HepG2 (cell line): Measurements from ENCODE around the gene IFNAR1. TPM values are rescaled to one million over a fixed set of nuclear protein-coding genes. Genes with fewer than 3 reads are reported as not detected.

Source experiments
- ATF2 ChIP-seq: sonication (generic); formaldehyde crosslinking; IDR thresholded peaks from 2 replicates; pipeline ENCODE4 v1.4.0; 2020; ENCODE audit warnings: missing genetic modification reagents
- CBFB ChIP-seq: sonication (generic); formaldehyde crosslinking; IDR thresholded peaks from 2 replicates; pipeline ENCODE4 v1.4.0; 2020; ENCODE audit warnings: missing genetic modification reagents
- HOMEZ ChIP-seq: IDR thresholded peaks from 2 replicates; pipeline ENCODE4 v1.6.1; 2016; ENCODE audit warnings: low read depth
- IRF1 ChIP-seq: sonication (generic); formaldehyde crosslinking; IDR thresholded peaks from 2 replicates; pipeline ENCODE4 v1.4.0; 2020; ENCODE audit warnings: low read depth, mild to moderate bottlenecking, missing genetic modification reagents
- KDM2A ChIP-seq: sonication (generic); formaldehyde crosslinking; IDR thresholded peaks from 2 replicates; pipeline ENCODE4 v1.4.0; 2020; ENCODE audit warnings: low read depth, missing genetic modification reagents, borderline replicate concordance
- MLLT10 ChIP-seq: sonication (generic); formaldehyde crosslinking; IDR thresholded peaks from 2 replicates; pipeline ENCODE4 v1.4.0; 2020; ENCODE audit warnings: missing genetic modification reagents
- MTERF4 ChIP-seq: sonication (generic); formaldehyde crosslinking; IDR thresholded peaks from 2 replicates; pipeline ENCODE4 v1.8.0; 2023; ENCODE audit warnings: mild to moderate bottlenecking, missing genetic modification reagents
- NFYC ChIP-seq: IDR thresholded peaks from 2 replicates; pipeline ENCODE4 v1.6.1; 2016; ENCODE audit warnings: missing genetic modification reagents, missing compliant biosample characterization
- NONO ChIP-seq, 2 experiments: fragments of 450-650 bp in 1 of 2; sonication (generic) in 1 of 2; formaldehyde crosslinking in 1 of 2; IDR thresholded peaks in 1 of 2; conservative IDR thresholded peaks in 1 of 2; 2 replicates each; pipeline versions ENCODE4 v1.6.1 to v1.8.0; 2017 to 2022; ENCODE audit warnings: mild to moderate bottlenecking in 1 of 2, missing genetic modification reagents in 1 of 2, moderate library complexity in 1 of 2
- POGK ChIP-seq: sonication (generic); formaldehyde crosslinking; conservative IDR thresholded peaks from 2 replicates; pipeline ENCODE4 v1.8.0; 2022; ENCODE audit warnings: mild to moderate bottlenecking, moderate library complexity, missing genetic modification reagents
- RARG ChIP-seq: sonication (generic); formaldehyde crosslinking; IDR thresholded peaks from 2 replicates; pipeline ENCODE4 v1.4.0; 2020; ENCODE audit warnings: low read depth, mild to moderate bottlenecking, missing genetic modification reagents
- SNRNP70 ChIP-seq: fragments of 200-400 bp; formaldehyde crosslinking; IDR thresholded peaks from 2 replicates; pipeline ENCODE4 v1.6.1; 2017; ENCODE audit warnings: mild to moderate bottlenecking, low read depth, low read length, moderate library complexity
- SRSF1 ChIP-seq: fragments of 200-400 bp; formaldehyde crosslinking; optimal IDR thresholded peaks from 2 replicates; pipeline ENCODE3; 2017; ENCODE audit warnings: mild to moderate bottlenecking, low read depth, low read length, moderate library complexity
- USF2 ChIP-seq, 2 experiments: sonication (generic) in 1 of 2; formaldehyde crosslinking in 1 of 2; IDR thresholded peaks; 2 replicates each; pipeline versions ENCODE4 v1.5.1 to v1.6.1; 2011 to 2020; ENCODE audit warnings: borderline replicate concordance in 1 of 2, low read depth in 1 of 2, low read length in 1 of 2, mild to moderate bottlenecking in 1 of 2, missing genetic modification reagents in 1 of 2, moderate library complexity in 1 of 2
- ZFP36 ChIP-seq: fragments of 150-350 bp; IDR thresholded peaks from 2 replicates; pipeline ENCODE4 v1.6.1; 2018; ENCODE audit warnings: borderline replicate concordance, low read length, low read depth; ENCODE audit not compliant: partially characterized antibody
- ZFY ChIP-seq: sonication (generic); formaldehyde crosslinking; IDR thresholded peaks from 2 replicates; pipeline ENCODE4 v1.4.0; 2020; ENCODE audit warnings: missing genetic modification reagents
- ZNF264 ChIP-seq: sonication (generic); formaldehyde crosslinking; IDR thresholded peaks from 2 replicates; pipeline ENCODE4 v1.4.0; 2020; ENCODE audit warnings: missing genetic modification reagents
- ZNF460 ChIP-seq: sonication (generic); formaldehyde crosslinking; IDR thresholded peaks from 2 replicates; pipeline ENCODE4 v1.5.1; 2020; ENCODE audit warnings: missing genetic modification reagents, mild to moderate bottlenecking, borderline replicate concordance
- ZNF749 ChIP-seq: sonication (generic); formaldehyde crosslinking; IDR thresholded peaks from 2 replicates; pipeline ENCODE4 v1.8.0; 2022; ENCODE audit warnings: mild to moderate bottlenecking, missing genetic modification reagents, moderate library complexity, borderline replicate concordance
- polyA plus RNA-seq, 8 experiments: library from polyadenylated mRNA; depleted of rRNA in 3 of 8; stranded (reverse) in 7 of 8; unstranded in 1 of 8; fragments of >200 nt; fragmentation: Illumina TruSeq in 4 of 8; extraction: Trizol in 4 of 8; gene quantifications; 2 replicates each; pipeline versions ENCODE4 v1.2.1 to v1.2.3, GENCODE V29; 2011 to 2016; ENCODE audit warnings: low read depth in 4 of 8, missing spikeins in 1 of 8, mixed read lengths in 1 of 8; ENCODE audit not compliant: insufficient read depth in 1 of 8
- total RNA-seq, 5 experiments: library from RNA; depleted of rRNA; stranded (reverse); fragments of >200 nt; fragmentation: Illumina TruSeq; extraction: Trizol; gene quantifications; 2 replicates each; pipeline ENCODE4 v1.2.3, GENCODE V29; 2016; ENCODE audit warnings: low read depth in 1 of 5

The IFNAR1 gene
- total and polyA plus RNA-seq, 2 of the 13 experiments (the other 11 are each of a cell fraction or from before 2014, with no cell fraction given), result 6.7 to 9.3 TPM

GRCh38 chr21:33325222-33326067, 675 bp downstream of the IFNAR1 start (continued):
- no peak for TF ChIP-seq HOMEZ (CRISPR knock-in tag)
- no peak for TF ChIP-seq MTERF4 (CRISPR knock-in tag)
- TF ChIP-seq RARG (CRISPR knock-in tag), result no peak
- TF ChIP-seq ZNF749 (CRISPR knock-in tag), result peak; percentile 16; the same call in 1 of the 2 replicates
- TF ChIP-seq MLLT10 (CRISPR knock-in tag), result no peak
- no peak for TF ChIP-seq NONO (IDR thresholded peaks at IDR 0.05)
- no peak for TF ChIP-seq NONO (CRISPR knock-in tag; conservative IDR thresholded peaks at IDR 0.05)
- no peak for TF ChIP-seq SRSF1
- TF ChIP-seq CBFB (CRISPR knock-in tag), result no peak
- TF ChIP-seq NFYC (CRISPR knock-in tag), result no peak
- TF ChIP-seq SNRNP70, result no peak
- no peak for TF ChIP-seq ZFP36
- TF ChIP-seq KDM2A, result no peak
- 0 out of 2 replicates have a peak, but pooled peaks have one; percentile 16 for TF ChIP-seq ZNF460 (CRISPR knock-in tag)
- TF ChIP-seq IRF1, result no peak
- TF ChIP-seq ZNF264 (CRISPR knock-in tag), result no peak
- TF ChIP-seq ATF2 (CRISPR knock-in tag), result no peak
- no peak for TF ChIP-seq ZFY (CRISPR knock-in tag)
- no peak for TF ChIP-seq POGK (CRISPR knock-in tag)
- TF ChIP-seq USF2 (IDR thresholded peaks at IDR 0.05; ENCODE audit: low read depth, low read length), result no peak
- TF ChIP-seq USF2 (CRISPR knock-in tag; IDR thresholded peaks at IDR 0.05; ENCODE audit: borderline replicate concordance), result no peak
